ENCODE data around the gene FAM177B. TPM values are rescaled to one million over a fixed set of nuclear protein-coding genes. Genes with fewer than 3 reads are reported as not detected.

Gene FAM177B
- total RNA-seq (under 1 TPM in 2 of 9 donors, not detected in 7; 0.16 to 0.48 TPM), polyA plus RNA-seq (under 1 TPM in 1 of 2 donors, not detected in 1; 0.27 TPM)
- long read RNA-seq, donor 1: 0 reads
- long read RNA-seq, donor 2: 0 reads
- long read RNA-seq, donor 3: 0 reads

- no peaks in the 10 kb centered on the region for H3K27me3 ChIP-seq
- no peak within 1 kb of the TSS for H3K27ac ChIP-seq
- ATAC-seq (no peak), DNase-seq (no peak)
- no peak within 1 kb of the TSS for H3K4me3 ChIP-seq
- peaks cover 0 to 55% (median 43%) of the 10 kb centered on the region in 9 donors for H3K36me3 ChIP-seq
- TF ChIP-seq POLR2A (IDR thresholded peaks at IDR 0.05): no peak
- no peak for TF ChIP-seq CTCF (IDR thresholded peaks at IDR 0.05)
- 75 to 87% (median 84%) methylated on average over 1 of the region's 1 CpG for WGBS, 4 donors
- intact Hi-C loops (cut with DNase I): loop anchor here in 5 of 10 donors (5.0 to 10.0 kb wide), 3 partner anchors 345 to 950 kb away; no protein-coding TSS in a partner anchor
- H3K4me1 ChIP-seq: peaks cover 0 to 4% (median 0%) of the 10 kb centered on the region in 12 donors
- H3K9me3 ChIP-seq: no peaks in the 10 kb centered on the region
Measured at GRCh38 chr1:222736972-222737371, at the start of gene FAM177B. FAM177B (plus strand) TSS chr1:222737202; CDS start chr1:222746546, 9,344 bp downstream.

- H3K27me3 ChIP-seq: no peaks in the 10 kb centered on the region
- TF ChIP-seq CTCF (IDR thresholded peaks at IDR 0.05) (no peak), POLR2A (IDR thresholded peaks at IDR 0.05) (no peak)
- no peaks in the 10 kb centered on the region for H3K9me3 ChIP-seq
- no peak overlapping the region for H3K4me3 ChIP-seq
- H3K36me3 ChIP-seq: peaks cover 0 to 69% (median 51%) of the 10 kb centered on the region in 9 donors
- intact Hi-C loops (cut with DNase I): no loop called here
- peaks cover 0 to 6% (median 0%) of the 10 kb centered on the region in 12 donors for H3K4me1 ChIP-seq
- no peak overlapping the region for H3K27ac ChIP-seq
- WGBS, 4 donors: 88 to 93% (median 90%) methylated on average over 1 of the region's 1 CpG
- ATAC-seq: no peak
- DNase-seq: no peak
Measured at GRCh38 chr1:222691016-222691415, 46.0 kb upstream of the FAM177B start.

- H3K27me3 ChIP-seq: no peaks in the 10 kb centered on the region
- WGBS, 4 donors: 86 to 90% (median 88%) methylated on average over 5 of the region's 5 CpGs
- TF ChIP-seq POLR2A (IDR thresholded peaks at IDR 0.05) (no peak), CTCF (IDR thresholded peaks at IDR 0.05) (no peak)
Measured at GRCh38 chr1:222694927-222695326, 42.1 kb upstream of the FAM177B start.

DNA sequence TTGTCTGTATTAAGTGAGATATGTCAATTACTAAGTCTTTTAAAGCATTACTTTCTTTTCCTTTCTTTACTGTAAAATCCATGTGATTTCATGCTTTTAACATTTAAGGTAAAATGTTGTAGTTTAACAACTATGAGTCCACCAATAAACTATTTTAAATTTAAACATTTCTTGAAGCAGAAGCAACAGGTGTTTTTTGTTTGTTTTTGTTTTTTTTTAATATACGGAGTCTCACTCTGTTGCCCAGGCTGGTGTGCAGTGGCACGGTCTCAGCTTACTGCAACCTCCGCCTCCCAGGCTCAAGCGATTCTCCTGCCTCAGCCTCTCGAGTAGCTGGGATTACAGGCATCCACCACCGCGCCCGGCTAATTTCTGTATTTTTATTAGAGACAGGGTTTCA is 40.3 kb upstream of the FAM177B start:
- DNase-seq (no peak), ATAC-seq (no peak)
- TF ChIP-seq CTCF (IDR thresholded peaks at IDR 0.05) (no peak), POLR2A (IDR thresholded peaks at IDR 0.05) (no peak)
- Histone ChIP-seq H3K4me1 (peaks cover 0 to 16% (median 2%) of the 10 kb centered on the region in 12 donors), H3K9me3 (no peaks in the 10 kb centered on the region), H3K27me3 (no peaks in the 10 kb centered on the region), H3K27ac (no peak overlapping the region), H3K36me3 (peaks cover 0 to 60% (median 39%) of the 10 kb centered on the region in 9 donors), H3K4me3 (no peak overlapping the region)
- 97 to 98% (median 97%) methylated on average over 8 of the region's 8 CpGs for WGBS, 4 donors
- intact Hi-C loops (cut with DNase I): no loop called here

More at GRCh38 chr1:222694927-222695326, 42.1 kb upstream of the FAM177B start:
- H3K27ac ChIP-seq: no peak overlapping the region
- peaks cover 0 to 59% (median 39%) of the 10 kb centered on the region in 9 donors for H3K36me3 ChIP-seq
- DNase-seq (no peak), ATAC-seq (no peak)
- peaks cover 0 to 16% (median 2%) of the 10 kb centered on the region in 12 donors for H3K4me1 ChIP-seq
- intact Hi-C loops (cut with DNase I): no loop called here
- H3K4me3 ChIP-seq: no peak overlapping the region
- H3K9me3 ChIP-seq: no peaks in the 10 kb centered on the region
